ENCODE results near the gene FHIP1A. TPM values are rescaled to one million over a fixed set of nuclear protein-coding genes. Genes with fewer than 3 reads are reported as not detected.
"Not testable (repeated sequence)": the region's sequence is repeated elsewhere in the genome, so short reads cannot be mapped to it uniquely, and the experiment has no call there.

FHIP1A gene
- total RNA-seq, 2 donors from 2014 or later: 31.5 to 33.4 TPM

DNA sequence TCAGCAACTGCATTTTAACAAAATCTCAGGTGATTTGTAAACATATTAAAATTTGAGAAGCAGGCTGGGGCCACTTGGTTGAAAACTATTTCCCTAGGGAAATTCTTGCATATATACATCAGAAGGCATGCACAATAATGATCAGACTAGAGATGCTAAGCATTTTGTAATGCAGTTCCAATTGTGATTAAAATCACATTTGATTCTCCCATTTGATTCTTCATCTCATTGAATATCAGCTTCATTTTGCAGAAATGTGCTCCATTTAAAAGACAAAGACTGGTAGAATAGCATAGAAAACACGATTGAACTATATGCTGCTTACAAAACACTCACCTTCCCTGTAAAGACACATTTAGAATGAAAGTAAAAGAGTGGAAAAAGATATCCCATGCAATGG lies 32.4 kb upstream of the FHIP1A start:
- Histone ChIP-seq H3K9ac (ENCODE audit: low read depth in 2 of 2, low read length in 2 of 2) (no peak overlapping the region), H3K4me1 (no peaks in the 10 kb centered on the region), H3K27me3 (no peaks in the 10 kb centered on the region), H3K27ac (no peak overlapping the region), H3K9me3 (no peaks in the 10 kb centered on the region), H3K4me3 (no peak overlapping the region), H3K36me3 (no peaks in the 10 kb centered on the region)
- DNase-seq: no peak
- TF ChIP-seq, protein P1, sequence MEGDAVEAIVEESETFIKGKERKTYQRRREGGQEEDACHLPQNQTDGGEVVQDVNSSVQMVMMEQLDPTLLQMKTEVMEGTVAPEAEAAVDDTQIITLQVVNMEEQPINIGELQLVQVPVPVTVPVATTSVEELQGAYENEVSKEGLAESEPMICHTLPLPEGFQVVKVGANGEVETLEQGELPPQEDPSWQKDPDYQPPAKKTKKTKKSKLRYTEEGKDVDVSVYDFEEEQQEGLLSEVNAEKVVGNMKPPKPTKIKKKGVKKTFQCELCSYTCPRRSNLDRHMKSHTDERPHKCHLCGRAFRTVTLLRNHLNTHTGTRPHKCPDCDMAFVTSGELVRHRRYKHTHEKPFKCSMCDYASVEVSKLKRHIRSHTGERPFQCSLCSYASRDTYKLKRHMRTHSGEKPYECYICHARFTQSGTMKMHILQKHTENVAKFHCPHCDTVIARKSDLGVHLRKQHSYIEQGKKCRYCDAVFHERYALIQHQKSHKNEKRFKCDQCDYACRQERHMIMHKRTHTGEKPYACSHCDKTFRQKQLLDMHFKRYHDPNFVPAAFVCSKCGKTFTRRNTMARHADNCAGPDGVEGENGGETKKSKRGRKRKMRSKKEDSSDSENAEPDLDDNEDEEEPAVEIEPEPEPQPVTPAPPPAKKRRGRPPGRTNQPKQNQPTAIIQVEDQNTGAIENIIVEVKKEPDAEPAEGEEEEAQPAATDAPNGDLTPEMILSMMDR (IDR thresholded peaks at IDR 0.05): no peak
- intact Hi-C loops (cut with DNase I): no loop called here

GRCh38 chr4:151389311-151389710 lies 19.7 kb upstream of the FHIP1A start:
- Histone ChIP-seq H3K4me1 (no peaks in the 10 kb centered on the region), H3K36me3 (no peaks in the 10 kb centered on the region), H3K9me3 (no peaks in the 10 kb centered on the region), H3K4me3 (no peak overlapping the region), H3K27ac (no peak overlapping the region), H3K9ac (ENCODE audit: low read depth in 2 of 2, low read length in 2 of 2) (no peak overlapping the region), H3K27me3 (no peaks in the 10 kb centered on the region)
- intact Hi-C loops (cut with DNase I): no loop called here
- DNase-seq: no peak
- TF ChIP-seq, protein P1 (IDR thresholded peaks at IDR 0.05): no peak

DNA sequence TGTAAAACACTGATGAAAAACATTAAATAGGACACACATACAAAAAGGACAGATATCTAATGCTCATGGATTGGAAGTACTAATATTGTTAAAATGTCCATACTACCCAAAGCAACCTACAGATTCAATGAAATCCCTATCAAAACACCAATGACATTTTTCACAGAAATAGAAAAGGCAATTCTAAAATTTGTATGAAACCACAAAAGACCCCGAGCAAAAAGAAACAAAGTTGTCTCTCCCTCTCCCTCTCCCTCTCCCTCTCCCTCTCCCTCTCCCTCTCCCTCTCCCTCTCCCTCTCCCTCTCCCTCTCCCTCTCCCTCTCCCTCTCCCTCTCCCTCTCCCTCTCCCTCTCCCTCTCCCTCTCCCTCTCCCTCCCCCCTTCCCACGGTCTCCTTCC lies 19.2 kb upstream of the FHIP1A start:
- H3K4me3 ChIP-seq; H3K9ac ChIP-seq (ENCODE audit: low read depth in 2 of 2, low read length in 2 of 2); H3K27ac ChIP-seq; H3K9me3 ChIP-seq; H3K36me3 ChIP-seq; DNase-seq; intact Hi-C loops (cut with DNase I); H3K4me1 ChIP-seq; H3K27me3 ChIP-seq: not testable (repeated sequence)

DNA sequence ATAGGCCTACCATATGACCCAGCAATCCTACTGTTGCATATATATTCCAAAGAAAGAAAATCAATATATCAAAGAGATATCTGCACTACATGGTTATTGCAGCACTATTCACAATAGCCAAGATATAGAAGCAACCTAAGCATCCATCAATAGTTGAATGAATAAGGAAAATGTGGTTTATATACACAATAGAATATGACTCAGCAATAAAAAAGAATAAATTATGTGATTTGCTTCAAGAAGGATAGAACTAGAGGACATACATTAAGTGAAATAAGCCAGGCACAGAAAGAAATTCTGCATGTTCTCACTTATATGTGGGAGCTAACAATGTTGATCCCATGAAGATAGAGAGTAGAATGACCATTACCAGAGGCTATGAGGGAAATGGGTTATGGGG lies 13.1 kb upstream of the FHIP1A start:
- H3K9ac ChIP-seq (ENCODE audit: low read depth in 2 of 2, low read length in 2 of 2): no peak overlapping the region
- DNase-seq: no peak
- no peaks in the 10 kb centered on the region for H3K9me3 ChIP-seq
- intact Hi-C loops (cut with DNase I): no loop called here
- no peaks in the 10 kb centered on the region for H3K27me3 ChIP-seq
- TF ChIP-seq, protein P1 (IDR thresholded peaks at IDR 0.05): no peak
- no peaks in the 10 kb centered on the region for H3K4me1 ChIP-seq
- no peak overlapping the region for H3K4me3 ChIP-seq
- H3K27ac ChIP-seq: no peak overlapping the region
- no peaks in the 10 kb centered on the region for H3K36me3 ChIP-seq

DNA sequence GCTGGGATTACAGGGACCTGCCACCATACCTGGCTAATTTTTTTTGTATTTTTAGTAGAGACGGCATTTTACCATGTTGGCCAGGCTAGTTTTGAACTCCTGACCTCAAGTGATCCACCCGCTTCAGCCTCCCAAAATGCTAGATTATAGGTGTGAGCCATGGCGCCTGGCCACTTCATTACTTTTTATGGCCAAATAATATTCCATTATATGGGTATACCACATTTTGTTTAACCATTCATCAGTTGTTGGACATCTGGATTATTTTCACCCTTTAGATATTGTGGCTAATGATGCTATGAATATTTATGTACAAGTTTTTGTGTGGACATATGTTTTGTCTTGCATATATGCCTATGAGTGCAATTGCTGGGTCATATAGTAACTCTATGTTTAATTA lies 8.6 kb upstream of the FHIP1A start:
- Histone ChIP-seq H3K27ac (no peak overlapping the region), H3K36me3 (no peaks in the 10 kb centered on the region), H3K4me1 (no peaks in the 10 kb centered on the region), H3K9me3 (no peaks in the 10 kb centered on the region), H3K4me3 (no peak overlapping the region), H3K9ac (ENCODE audit: low read depth in 2 of 2, low read length in 2 of 2) (no peak overlapping the region), H3K27me3 (no peaks in the 10 kb centered on the region)
- TF ChIP-seq, protein P1 (IDR thresholded peaks at IDR 0.05): no peak
- DNase-seq: no peak
- intact Hi-C loops (cut with DNase I): no loop called here

GRCh38 chr4:151401739-151402138 lies 7.2 kb upstream of the FHIP1A start:
- Histone ChIP-seq H3K36me3 (no peaks in the 10 kb centered on the region), H3K27me3 (no peaks in the 10 kb centered on the region), H3K9me3 (no peaks in the 10 kb centered on the region), H3K4me1 (no peaks in the 10 kb centered on the region), H3K4me3 (no peak overlapping the region), H3K27ac (peak overlapping the region; percentile 56), H3K9ac (ENCODE audit: low read depth in 2 of 2, low read length in 2 of 2) (peak overlapping the region in 1 of 2 donors; percentile 44)
- TF ChIP-seq, protein P1 (IDR thresholded peaks at IDR 0.05): no peak
- intact Hi-C loops (cut with DNase I): no loop called here
- no peak for DNase-seq
